GM23248 (cell line): ENCODE data around the gene DDX18. TPM values are rescaled to one million over a fixed set of nuclear protein-coding genes. Genes with fewer than 3 reads are reported as not detected.

Experiments
- DNase-seq: peaks from one replicate; pipeline ENCODE4 v3.0.0-alpha.2; 2015
- H2AFZ ChIP-seq: fragments of 200-600 bp; sonication (generic); 2 replicates; pipeline ENCODE4 v1.6.1; 2016; ENCODE audit warnings: antibody characterized with exemption
- H3F3A ChIP-seq: fragments of 200-600 bp; sonication (generic); 2 replicates; pipeline ENCODE4 v1.6.1; 2016; ENCODE audit warnings: mild to moderate bottlenecking, antibody characterized with exemption, mixed run types; ENCODE audit not compliant: insufficient read depth
- H3K27ac ChIP-seq: fragments of 200-600 bp; sonication (generic); 2 replicates; pipeline ENCODE4 v1.5.1; 2016; ENCODE audit warnings: mild to moderate bottlenecking
- H3K27me3 ChIP-seq: fragments of 200-600 bp; sonication (generic); replicated peaks from 2 replicates; pipeline ENCODE4 v1.6.1; 2016; ENCODE audit warnings: mild to moderate bottlenecking; ENCODE audit not compliant: insufficient read depth
- H3K36me3 ChIP-seq: fragments of 200-600 bp; sonication (generic); 2 replicates; pipeline ENCODE4 v1.6.1; 2016; ENCODE audit warnings: low read depth, mild to moderate bottlenecking
- H3K4me1 ChIP-seq: fragments of 200-600 bp; sonication (generic); 2 replicates; pipeline ENCODE4 v1.6.1; 2016; ENCODE audit warnings: mild to moderate bottlenecking; ENCODE audit not compliant: insufficient read depth
- H3K4me2 ChIP-seq: fragments of 200-600 bp; sonication (generic); one replicate; pipeline ENCODE4 v1.6.1; 2016; ENCODE audit warnings: mild to moderate bottlenecking; ENCODE audit not compliant: unreplicated experiment
- H3K4me3 ChIP-seq: fragments of 200-600 bp; sonication (generic); 2 replicates; pipeline ENCODE4 v1.5.1; 2016; ENCODE audit warnings: mild to moderate bottlenecking
- H3K79me2 ChIP-seq: fragments of 200-600 bp; sonication (generic); 2 replicates; pipeline ENCODE4 v1.6.1; 2016; ENCODE audit warnings: mild to moderate bottlenecking; ENCODE audit not compliant: insufficient read depth
- H3K9ac ChIP-seq: fragments of 200-600 bp; sonication (generic); 2 replicates; pipeline ENCODE4 v1.6.1; 2016; ENCODE audit warnings: mild to moderate bottlenecking
- H3K9me2 ChIP-seq: fragments of 200-600 bp; sonication (generic); 2 replicates; pipeline ENCODE4 v1.6.1; 2016; ENCODE audit warnings: mixed run types, mild to moderate bottlenecking, moderate library complexity; ENCODE audit not compliant: insufficient read depth
- H3K9me3 ChIP-seq: fragments of 200-600 bp; sonication (generic); one replicate; pipeline ENCODE4 v1.6.1; 2017; ENCODE audit warnings: low read depth
- H4K20me1 ChIP-seq: fragments of 200-600 bp; sonication (generic); 2 replicates; pipeline ENCODE4 v1.6.0; 2016; ENCODE audit not compliant: insufficient read depth
- EZH2 ChIP-seq: fragments of 200-600 bp; sonication (generic); IDR thresholded peaks from 2 replicates; pipeline ENCODE4 v1.6.1; 2018; ENCODE audit warnings: antibody characterized with exemption, mild to moderate bottlenecking; ENCODE audit not compliant: insufficient read depth, poor library complexity, severe bottlenecking
- EZH2phosphoT487 ChIP-seq: fragments of 200-600 bp; sonication (generic); IDR thresholded peaks from 2 replicates; pipeline ENCODE4 v1.6.1; 2018; ENCODE audit warnings: antibody characterized with exemption, moderate library complexity, mild to moderate bottlenecking, low read depth; ENCODE audit not compliant: insufficient read depth
- WGBS, 2 experiments: methylation state at CpG; one replicate each; pipeline ENCODE4 v1.1.6; 2015 to 2017; ENCODE audit warnings: low lambda C conversion rate in 2 of 2, low coverage in 1 of 2; ENCODE audit errors: missing lambda C conversion rate in 2 of 2; 5-methylcytosine and 5-hydroxymethylcytosine counted together
- in situ Hi-C: fragments of 300-500 bp; cut with MboI; formaldehyde crosslinking; loops from 2 replicates; pipeline ENCODE4 v1.15.0; 2020
- polyA plus RNA-seq: library from polyadenylated mRNA; unstranded; fragments of >200 nt; fragmentation: Nextera tagmentation; extraction: Ambion mirVana; gene quantifications from 2 replicates; pipeline ENCODE4 v1.2.1, GENCODE V29; 2016
- total RNA-seq: library from RNA; depleted of rRNA; stranded (reverse); fragments of >200 nt; shearing (Covaris generic); gene quantifications from 2 replicates; pipeline ENCODE4 v1.2.3, GENCODE V29; 2014

Gene DDX18
- total and polyA plus RNA-seq, 2 experiments from 2014 or later, result 35.8 to 46.3 TPM

- Histone ChIP-seq H4K20me1 (no peaks in the 10 kb centered on the region), H3K9me2 (no peaks in the 10 kb centered on the region), H3K4me1 (peaks cover 3% of the 10 kb centered on the region; the same call in 1 of the 2 replicates), H3K36me3 (no peaks in the 10 kb centered on the region), H3K4me2 (no peak overlapping the region), H3K27ac (no peak overlapping the region), H3K79me2 (no peaks in the 10 kb centered on the region), H2AFZ (no peak overlapping the region), H3F3A (no peaks in the 10 kb centered on the region), H3K9ac (no peak overlapping the region), H3K9me3 (no peaks in the 10 kb centered on the region), H3K27me3 (no peaks in the 10 kb centered on the region), H3K4me3 (no peak overlapping the region)
- in situ Hi-C loops, result no loop called here
- TF ChIP-seq EZH2phosphoT487, result no peak
- TF ChIP-seq EZH2, result no peak
- DNase-seq, result no peak
Measured at GRCh38 chr2:117775703-117776219, 38.7 kb upstream of the DDX18 start.

DNA sequence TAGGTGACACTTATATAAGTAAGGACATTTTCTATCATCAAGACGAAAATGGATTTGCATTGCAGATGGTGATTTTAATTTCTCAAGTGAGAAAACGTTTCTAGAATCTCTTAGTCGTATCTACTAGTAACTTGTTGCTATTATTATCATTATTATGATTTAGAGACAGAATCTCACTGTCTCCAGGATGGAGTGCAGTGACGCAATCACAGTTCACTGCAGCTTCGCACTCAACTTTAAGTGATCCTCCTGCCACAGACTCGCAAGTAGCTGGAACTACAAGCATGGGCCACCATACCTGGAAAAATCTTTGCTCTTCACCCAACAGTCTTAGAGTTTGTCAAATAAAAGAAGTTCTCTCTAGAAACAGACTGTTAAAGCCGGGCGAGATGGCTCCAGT is 37.6 kb upstream of the DDX18 start:
- no peak for TF ChIP-seq EZH2phosphoT487
- no peak for TF ChIP-seq EZH2
- Histone ChIP-seq H3K9me3 (no peaks in the 10 kb centered on the region), H3K36me3 (no peaks in the 10 kb centered on the region), H3K4me3 (no peak overlapping the region), H3F3A (no peaks in the 10 kb centered on the region), H2AFZ (no peak overlapping the region), H3K4me2 (no peak overlapping the region), H3K27ac (no peak overlapping the region), H3K4me1 (peaks cover 3% of the 10 kb centered on the region; the same call in 1 of the 2 replicates), H4K20me1 (no peaks in the 10 kb centered on the region), H3K9me2 (no peaks in the 10 kb centered on the region), H3K79me2 (no peaks in the 10 kb centered on the region), H3K9ac (no peak overlapping the region), H3K27me3 (no peaks in the 10 kb centered on the region)
- DNase-seq, result no peak
- WGBS, 2 experiments, result 63 to 68% methylated on average over 8 of the region's 8 CpGs
- in situ Hi-C loops, result no loop called here

- DNase-seq, result peak; percentile 65
- H3K4me1 ChIP-seq, result no peaks in the 10 kb centered on the region
- in situ Hi-C loops, result no loop called here
- no peak overlapping the region for H3K4me3 ChIP-seq
- no peaks in the 10 kb centered on the region for H3K27me3 ChIP-seq
- H4K20me1 ChIP-seq, result no peaks in the 10 kb centered on the region
- no peak for TF ChIP-seq EZH2phosphoT487
- no peak for TF ChIP-seq EZH2
- H3K36me3 ChIP-seq, result no peaks in the 10 kb centered on the region
- no peaks in the 10 kb centered on the region for H3F3A ChIP-seq
- no peak overlapping the region for H3K27ac ChIP-seq
- no peaks in the 10 kb centered on the region for H3K79me2 ChIP-seq
- H3K4me2 ChIP-seq, result no peak overlapping the region
- no peaks in the 10 kb centered on the region for H3K9me3 ChIP-seq
- no peak overlapping the region for H3K9ac ChIP-seq
- no peaks in the 10 kb centered on the region for H3K9me2 ChIP-seq
- H2AFZ ChIP-seq, result no peak overlapping the region
Measured at GRCh38 chr2:117785740-117786139, 28.8 kb upstream of the DDX18 start.

- H3K27me3 ChIP-seq, result no peaks in the 10 kb centered on the region
- peak; percentile 5 for DNase-seq
- TF ChIP-seq EZH2 (no peak), EZH2phosphoT487 (no peak)
- H3K4me1 ChIP-seq, result no peaks in the 10 kb centered on the region
- no peak overlapping the region for H3K4me3 ChIP-seq
- H3K79me2 ChIP-seq, result no peaks in the 10 kb centered on the region
- in situ Hi-C loops, result no loop called here
- no peaks in the 10 kb centered on the region for H3F3A ChIP-seq
- no peaks in the 10 kb centered on the region for H3K9me2 ChIP-seq
- no peaks in the 10 kb centered on the region for H4K20me1 ChIP-seq
- no peak overlapping the region for H3K27ac ChIP-seq
- H3K9ac ChIP-seq, result no peak overlapping the region
- no peaks in the 10 kb centered on the region for H3K36me3 ChIP-seq
- H3K4me2 ChIP-seq, result no peak overlapping the region
- no peak overlapping the region for H2AFZ ChIP-seq
- H3K9me3 ChIP-seq, result no peaks in the 10 kb centered on the region
Measured at GRCh38 chr2:117786520-117786919, 28.0 kb upstream of the DDX18 start.

GRCh38 chr2:117789505-117789904 is 25.0 kb upstream of the DDX18 start:
- no peaks in the 10 kb centered on the region for H3K9me3 ChIP-seq
- H3K4me2 ChIP-seq, result no peak overlapping the region
- no peak overlapping the region for H2AFZ ChIP-seq
- no peak overlapping the region for H3K27ac ChIP-seq
- H3K36me3 ChIP-seq, result no peaks in the 10 kb centered on the region
- DNase-seq, result no peak
- in situ Hi-C loops, result no loop called here
- no peaks in the 10 kb centered on the region for H4K20me1 ChIP-seq
- H3K79me2 ChIP-seq, result no peaks in the 10 kb centered on the region
- no peaks in the 10 kb centered on the region for H3K9me2 ChIP-seq
- no peak overlapping the region for H3K4me3 ChIP-seq
- H3K27me3 ChIP-seq, result no peaks in the 10 kb centered on the region
- peaks cover 1% of the 10 kb centered on the region for H3K4me1 ChIP-seq
- no peak overlapping the region for H3K9ac ChIP-seq
- H3F3A ChIP-seq, result no peaks in the 10 kb centered on the region
- no peak for TF ChIP-seq EZH2
- TF ChIP-seq EZH2phosphoT487, result no peak
